DND-41 (cell line): ENCODE measurements around the gene NFX1.

Experiments used
- ATAC-seq: fragments of 200-7000 bp; cut with Tn5 transposase; 3 replicates; pipeline ENCODE4 v1.9.1; 2021; ENCODE audit warnings: low read depth; ENCODE audit not compliant: insufficient read depth
- DNase-seq: peaks from one replicate; pipeline ENCODE4 v3.0.0-alpha.2; 2020
- H2AFZ ChIP-seq: 2 replicates; pipeline ENCODE4 v1.6.0; 2012; ENCODE audit warnings: low read depth, low read length
- H3K27ac ChIP-seq: 2 replicates; pipeline ENCODE4 v1.5.1; 2012; ENCODE audit warnings: low read length, inconsistent platforms
- H3K27me3 ChIP-seq: fragments of 200-600 bp; sonication (generic); 2 replicates; pipeline ENCODE4 v1.6.0; 2012; ENCODE audit warnings: low read length, mild to moderate bottlenecking, inconsistent platforms; ENCODE audit not compliant: insufficient read depth, poor library complexity
- H3K36me3 ChIP-seq: 2 replicates; pipeline ENCODE4 v1.5.1; 2012; ENCODE audit warnings: low read length, inconsistent platforms; ENCODE audit not compliant: insufficient read depth
- H3K4me1 ChIP-seq: 2 replicates; pipeline ENCODE4 v1.5.1; 2012; ENCODE audit warnings: mild to moderate bottlenecking, low read length; ENCODE audit not compliant: insufficient read depth
- H3K4me2 ChIP-seq: 2 replicates; pipeline ENCODE4 v1.6.0; 2012; ENCODE audit warnings: mild to moderate bottlenecking, moderate library complexity, low read length, inconsistent platforms; ENCODE audit not compliant: insufficient read depth
- H3K4me3 ChIP-seq, 2 experiments: fragments of 200-600 bp in 1 of 2; shearing (Covaris generic) in 1 of 2; 2 replicates each; pipeline ENCODE4 v1.5.1; 2012 to 2016; ENCODE audit warnings: inconsistent platforms in 2 of 2, low read length in 2 of 2, mild to moderate bottlenecking in 2 of 2, low read depth in 1 of 2, moderate library complexity in 1 of 2
- H3K79me2 ChIP-seq: 2 replicates; pipeline ENCODE4 v1.6.0; 2012; ENCODE audit warnings: low read length, inconsistent platforms; ENCODE audit not compliant: insufficient read depth
- H3K9ac ChIP-seq: 2 replicates; pipeline ENCODE4 v1.6.0; 2012; ENCODE audit warnings: low read depth, mild to moderate bottlenecking, inconsistent platforms, low read length, moderate library complexity
- H3K9me3 ChIP-seq: 2 replicates; pipeline ENCODE4 v1.5.1; 2012; ENCODE audit warnings: low read length, moderate library complexity, mild to moderate bottlenecking, inconsistent platforms; ENCODE audit not compliant: insufficient read depth, severe bottlenecking
- H4K20me1 ChIP-seq: 2 replicates; pipeline ENCODE4 v1.6.0; 2012; ENCODE audit warnings: low read length; ENCODE audit not compliant: insufficient read depth
- CTCF ChIP-seq: IDR thresholded peaks from 2 replicates; pipeline ENCODE4 v1.5.1; 2012; ENCODE audit warnings: borderline replicate concordance, low read length, moderate library complexity, mild to moderate bottlenecking; ENCODE audit not compliant: poor library complexity, severe bottlenecking; ENCODE audit errors: extremely low read depth
- EZH2 ChIP-seq: IDR thresholded peaks from 3 replicates; pipeline ENCODE4 v1.6.1; 2012; ENCODE audit warnings: borderline replicate concordance, low read depth, mild to moderate bottlenecking, moderate library complexity, low read length, inconsistent platforms; ENCODE audit not compliant: severe bottlenecking

Gene NFX1

GRCh38 chr9:33408087-33408486, 117.8 kb downstream of the NFX1 start:
- no peak overlapping the region for H3K9ac ChIP-seq
- H3K4me2 ChIP-seq, result no peak overlapping the region
- no peaks in the 10 kb centered on the region for H3K27me3 ChIP-seq
- no peak overlapping the region for H3K4me3 ChIP-seq
- no peaks in the 10 kb centered on the region for H3K36me3 ChIP-seq
- no peak overlapping the region for H2AFZ ChIP-seq
- H3K4me1 ChIP-seq, result no peaks in the 10 kb centered on the region
- no peaks in the 10 kb centered on the region for H4K20me1 ChIP-seq
- no peaks in the 10 kb centered on the region for H3K79me2 ChIP-seq
- H3K9me3 ChIP-seq, result no peaks in the 10 kb centered on the region
- ATAC-seq (no peak), DNase-seq (no peak)
- no peak for TF ChIP-seq EZH2
- TF ChIP-seq CTCF, result no peak
- no peak overlapping the region for H3K27ac ChIP-seq

DNA sequence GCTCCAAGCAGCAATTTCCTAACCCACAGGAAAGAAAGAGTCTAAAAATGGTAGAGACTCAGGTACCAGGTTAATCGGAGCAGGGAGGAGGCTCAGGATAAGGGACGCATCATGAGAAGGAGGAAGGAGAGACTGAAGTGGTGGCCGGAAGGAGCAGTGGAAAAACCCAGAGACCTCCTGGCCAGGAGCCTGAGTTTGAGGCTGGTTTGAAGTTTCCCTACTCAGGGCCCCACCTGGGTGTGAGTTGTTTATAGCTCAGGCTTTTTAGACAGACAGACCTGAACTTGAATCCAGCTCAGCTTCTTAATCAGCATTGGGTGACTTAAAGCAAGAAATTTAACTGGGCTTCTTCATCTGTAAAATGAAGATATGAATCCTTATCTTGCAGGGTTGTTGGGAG, 124.0 kb downstream of the NFX1 start:
- no peak overlapping the region for H3K4me3 ChIP-seq
- H2AFZ ChIP-seq, result no peak overlapping the region

GRCh38 chr9:33414889-33415500, 124.7 kb downstream of the NFX1 start:
- no peak for DNase-seq
- no peak for ATAC-seq
- H3K4me3 ChIP-seq, result no peak overlapping the region; a peak in 1 of 4 replicates
- H3K27me3 ChIP-seq, result no peaks in the 10 kb centered on the region
- no peak overlapping the region for H3K27ac ChIP-seq
- H3K4me2 ChIP-seq, result peak overlapping the region; percentile 61; the same call in 1 of the 2 replicates
- H3K79me2 ChIP-seq, result no peaks in the 10 kb centered on the region
- H3K9ac ChIP-seq, result no peak overlapping the region
- TF ChIP-seq EZH2 (no peak), CTCF (no peak)
- H3K36me3 ChIP-seq, result no peaks in the 10 kb centered on the region
- H2AFZ ChIP-seq, result 0 out of 2 replicates have a peak overlapping the region, but pooled peaks have one; percentile 90
- H3K4me1 ChIP-seq, result peaks cover 22% of the 10 kb centered on the region
- no peaks in the 10 kb centered on the region for H3K9me3 ChIP-seq
- H4K20me1 ChIP-seq, result no peaks in the 10 kb centered on the region

More for the DNA sequence above, 124.0 kb downstream of the NFX1 start:
- no peak for DNase-seq
- Histone ChIP-seq H3K9ac (no peak overlapping the region), H3K27ac (no peak overlapping the region), H3K27me3 (no peaks in the 10 kb centered on the region), H3K9me3 (no peaks in the 10 kb centered on the region), H3K4me1 (peaks cover 22% of the 10 kb centered on the region), H4K20me1 (no peaks in the 10 kb centered on the region), H3K4me2 (no peak overlapping the region), H3K36me3 (no peaks in the 10 kb centered on the region), H3K79me2 (no peaks in the 10 kb centered on the region)
- ATAC-seq, result no peak
- TF ChIP-seq CTCF, result no peak
- TF ChIP-seq EZH2, result no peak
